GM23338 (cell line): ENCODE measurements around the gene WDR33. TPM values are rescaled to one million over a fixed set of nuclear protein-coding genes. Genes with fewer than 3 reads are reported as not detected.

ENCODE experiments used
- ATAC-seq: fragments of 200-7000 bp; cut with Tn5 transposase; 3 replicates; pipeline ENCODE4 v1.9.1; 2020
- DNase-seq: peaks from one replicate; pipeline ENCODE4 v3.0.0-alpha.2; 2015; ENCODE audit warnings: low spot score
- H2AFZ ChIP-seq: fragments of 200-600 bp; sonication (generic); 2 replicates; pipeline ENCODE4 v1.8.0; 2016; ENCODE audit warnings: antibody characterized with exemption, mild to moderate bottlenecking, moderate library complexity
- H3F3A ChIP-seq: fragments of 200-600 bp; sonication (generic); replicated peaks from 2 replicates; pipeline ENCODE4 v1.8.0; 2017; ENCODE audit warnings: antibody characterized with exemption, mixed run types, low read depth
- H3K27ac ChIP-seq: fragments of 200-600 bp; sonication (generic); 2 replicates; pipeline ENCODE4 v1.6.1; 2016; ENCODE audit warnings: low read depth
- H3K27me3 ChIP-seq: fragments of 200-600 bp; sonication (generic); 2 replicates; pipeline ENCODE4 v1.8.0; 2016; ENCODE audit warnings: mild to moderate bottlenecking, mixed run types, moderate library complexity; ENCODE audit not compliant: insufficient read depth
- H3K36me3 ChIP-seq: fragments of 200-600 bp; sonication (generic); 2 replicates; pipeline ENCODE4 v1.8.0; 2016; ENCODE audit warnings: mild to moderate bottlenecking; ENCODE audit not compliant: insufficient read depth
- H3K4me1 ChIP-seq: fragments of 200-600 bp; sonication (generic); 2 replicates; pipeline ENCODE4 v1.8.0; 2016; ENCODE audit warnings: mild to moderate bottlenecking, moderate library complexity; ENCODE audit not compliant: insufficient read depth
- H3K4me2 ChIP-seq: fragments of 200-600 bp; sonication (generic); 2 replicates; pipeline ENCODE4 v1.7.1; 2017; ENCODE audit warnings: mixed run types
- H3K4me3 ChIP-seq: fragments of 200-600 bp; sonication (generic); 2 replicates; pipeline ENCODE4 v1.6.1; 2016; ENCODE audit warnings: mixed run types
- H3K79me2 ChIP-seq: fragments of 200-600 bp; sonication (generic); replicated peaks from 2 replicates; pipeline ENCODE4 v1.8.0; 2017; ENCODE audit warnings: mild to moderate bottlenecking; ENCODE audit not compliant: insufficient read depth
- H3K9me2 ChIP-seq: fragments of 200-600 bp; sonication (generic); 2 replicates; pipeline ENCODE4 v1.8.0; 2017; ENCODE audit not compliant: insufficient read depth
- H4K20me1 ChIP-seq: fragments of 200-600 bp; sonication (generic); replicated peaks from 2 replicates; pipeline ENCODE4 v1.8.0; 2017; ENCODE audit warnings: mild to moderate bottlenecking; ENCODE audit not compliant: insufficient read depth
- H3K27ac Mint-ChIP-seq: 2 replicates; pipeline ENCODE4 v1.8.0; 2020; ENCODE audit warnings: inconsistent platforms, mild to moderate bottlenecking, moderate library complexity, mixed read lengths
- H3K27me3 Mint-ChIP-seq: 3 replicates; pipeline ENCODE4 v1.8.0; 2022; ENCODE audit warnings: low read depth, mild to moderate bottlenecking, moderate library complexity, mixed read lengths, inconsistent platforms; ENCODE audit not compliant: insufficient read depth, poor library complexity
- H3K36me3 Mint-ChIP-seq: 3 replicates; pipeline ENCODE4 v1.8.0; 2021; ENCODE audit warnings: low read depth, mild to moderate bottlenecking, inconsistent platforms, moderate library complexity, mixed read lengths
- H3K4me1 Mint-ChIP-seq: 3 replicates; pipeline ENCODE4 v1.8.0; 2020; ENCODE audit warnings: mild to moderate bottlenecking, inconsistent platforms, mixed read lengths
- H3K4me3 Mint-ChIP-seq: 3 replicates; pipeline ENCODE4 v1.8.0; 2021; ENCODE audit warnings: moderate library complexity, mild to moderate bottlenecking, inconsistent platforms, mixed read lengths
- H3K9me3 Mint-ChIP-seq: 3 replicates; pipeline ENCODE4 v1.8.0; 2020; ENCODE audit warnings: moderate library complexity, mild to moderate bottlenecking, inconsistent platforms, mixed read lengths
- CREB1 ChIP-seq: fragments of 250-450 bp; sonication (Bioruptor Pico); IDR thresholded peaks from 2 replicates; pipeline ENCODE4 v1.5.0; 2020; ENCODE audit warnings: low read depth, mild to moderate bottlenecking, moderate library complexity
- EZH2 ChIP-seq: fragments of 200-600 bp; sonication (generic); IDR thresholded peaks from one replicate; pipeline ENCODE4 v1.8.0; 2017; ENCODE audit warnings: antibody characterized with exemption, mild to moderate bottlenecking, low read depth; ENCODE audit not compliant: unreplicated experiment
- EZH2phosphoT487 ChIP-seq: fragments of 200-600 bp; sonication (generic); IDR thresholded peaks from one replicate; pipeline ENCODE4 v1.8.1; 2018; ENCODE audit warnings: antibody characterized with exemption; ENCODE audit not compliant: unreplicated experiment
- JUNB ChIP-seq: IDR thresholded peaks from one replicate; pipeline ENCODE4 v1.6.1; 2016; ENCODE audit warnings: antibody characterized with exemption; ENCODE audit not compliant: unreplicated experiment
- NANOG ChIP-seq: IDR thresholded peaks from 2 replicates; pipeline ENCODE4 v1.6.1; 2016; ENCODE audit warnings: antibody characterized with exemption, borderline replicate concordance
- POLR2AphosphoS5 ChIP-seq: IDR thresholded peaks from 2 replicates; pipeline ENCODE4 v1.6.1; 2016; ENCODE audit warnings: antibody characterized with exemption, low read depth
- STAT1 ChIP-seq: IDR thresholded peaks from one replicate; pipeline ENCODE4 v1.6.1; 2016; ENCODE audit warnings: antibody characterized with exemption; ENCODE audit not compliant: unreplicated experiment
- ZNF114 ChIP-seq: fragments of 250-450 bp; sonication (Bioruptor Pico); IDR thresholded peaks from 2 replicates; pipeline ENCODE4 v1.5.0; 2020; ENCODE audit warnings: mild to moderate bottlenecking, moderate library complexity
- ZNF331 ChIP-seq: fragments of 250-450 bp; sonication (Bioruptor Pico); IDR thresholded peaks from 2 replicates; pipeline ENCODE4 v1.5.0; 2020; ENCODE audit warnings: low read depth, mild to moderate bottlenecking, moderate library complexity
- polyA plus RNA-seq: library from polyadenylated mRNA; unstranded; fragments of >200 nt; fragmentation: Nextera tagmentation; extraction: Ambion mirVana; gene quantifications from 2 replicates; pipeline ENCODE4 v1.2.1, GENCODE V29; 2016
- total RNA-seq: library from RNA; depleted of rRNA; stranded (reverse); fragments of >200 nt; shearing (Covaris generic); gene quantifications from 2 replicates; pipeline ENCODE4 v1.2.3, GENCODE V29; 2014
- TF ChIP-seq, protein P1 (sequence below): fragments of 250-450 bp; sonication (Bioruptor Pico); IDR thresholded peaks from 2 replicates; pipeline ENCODE4 v1.5.0; 2020; ENCODE audit warnings: mild to moderate bottlenecking, moderate library complexity
- TF ChIP-seq, protein P2 (sequence below), 2 experiments: fragments of 200-600 bp in 1 of 2; sonication (generic) in 1 of 2; conservative IDR thresholded peaks; 2 replicates each; pipeline versions ENCODE4 v1.5.1 to v1.6.1; 2016 to 2017; ENCODE audit warnings: antibody characterized with exemption in 2 of 2, low read depth in 2 of 2, mild to moderate bottlenecking in 2 of 2, moderate library complexity in 1 of 2
- TF ChIP-seq, protein P3 (sequence below): IDR thresholded peaks from 2 replicates; pipeline ENCODE4 v1.6.1; 2016; ENCODE audit warnings: antibody characterized with exemption

Gene WDR33
- total and polyA plus RNA-seq, 2 experiments from 2014 or later = 37.2 to 54.7 TPM

DNA sequence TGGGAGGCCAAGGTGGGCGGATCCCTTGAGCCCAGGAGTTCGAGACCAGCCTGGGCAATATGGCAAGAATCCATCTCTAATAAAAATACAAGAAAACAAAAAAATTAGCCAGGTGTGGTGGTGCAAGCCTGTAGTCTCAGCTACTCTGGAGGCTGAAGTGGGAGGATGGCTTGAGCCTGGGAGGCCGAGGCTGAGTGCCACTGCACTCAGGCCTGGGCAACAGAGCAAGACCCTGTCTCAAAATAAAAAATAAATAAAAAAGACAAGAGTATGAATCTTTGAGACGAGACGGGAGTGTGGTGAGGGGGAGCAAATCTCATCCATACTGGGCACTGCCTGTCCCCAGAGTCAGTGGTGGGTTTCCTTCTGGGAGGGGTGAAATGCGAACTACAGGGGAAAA lies 152.8 kb downstream of the WDR33 start:
- H3F3A ChIP-seq = no peaks in the 10 kb centered on the region

DNA sequence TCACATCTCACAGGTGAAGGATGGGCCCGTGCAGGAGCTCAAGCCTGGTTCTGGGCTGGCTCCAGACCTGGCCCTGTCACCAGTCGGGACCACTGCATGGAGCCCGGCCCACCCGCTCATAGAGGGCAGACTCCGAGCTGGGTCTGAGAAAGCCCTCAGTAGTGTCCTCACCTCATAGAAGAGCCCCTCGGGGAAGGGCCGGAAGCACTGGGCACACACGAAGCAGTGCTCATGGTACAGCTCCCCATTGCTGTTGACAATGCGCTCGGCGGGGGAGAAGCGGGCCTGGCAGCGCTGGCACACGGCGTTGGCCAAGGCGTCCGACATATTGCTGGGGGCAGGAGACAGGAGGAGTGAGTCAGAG lies 153.8 kb downstream of the WDR33 start:
- H3K36me3 Mint-ChIP-seq = no peaks in the 10 kb centered on the region; the same call in 2 of the 3 replicates
- ATAC-seq = no peak
- no peak for DNase-seq
- no peaks in the 10 kb centered on the region for H3K9me3 Mint-ChIP-seq
- H3K4me2 ChIP-seq = no peak overlapping the region
- no peak overlapping the region for H3K27ac ChIP-seq
- H4K20me1 ChIP-seq = no peaks in the 10 kb centered on the region; the same call in 1 of the 2 replicates
- no peak overlapping the region for H2AFZ ChIP-seq
- H3K9me2 ChIP-seq = no peaks in the 10 kb centered on the region
- H3K36me3 ChIP-seq = no peaks in the 10 kb centered on the region
- no peaks in the 10 kb centered on the region for H3K79me2 ChIP-seq
- peaks cover 6% of the 10 kb centered on the region; the same call in 2 of the 3 replicates for H3K4me1 Mint-ChIP-seq
- H3K27ac Mint-ChIP-seq = no peak overlapping the region
- H3K4me3 ChIP-seq = no peak overlapping the region
- H3K4me3 Mint-ChIP-seq = no peak overlapping the region
- H3K4me1 ChIP-seq = no peaks in the 10 kb centered on the region
- H3K27me3 Mint-ChIP-seq = peaks cover 20% of the 10 kb centered on the region
- H3K27me3 ChIP-seq = no peaks in the 10 kb centered on the region
- H3F3A ChIP-seq = no peaks in the 10 kb centered on the region
- TF ChIP-seq EZH2phosphoT487 = no peak
- TF ChIP-seq, protein P1, sequence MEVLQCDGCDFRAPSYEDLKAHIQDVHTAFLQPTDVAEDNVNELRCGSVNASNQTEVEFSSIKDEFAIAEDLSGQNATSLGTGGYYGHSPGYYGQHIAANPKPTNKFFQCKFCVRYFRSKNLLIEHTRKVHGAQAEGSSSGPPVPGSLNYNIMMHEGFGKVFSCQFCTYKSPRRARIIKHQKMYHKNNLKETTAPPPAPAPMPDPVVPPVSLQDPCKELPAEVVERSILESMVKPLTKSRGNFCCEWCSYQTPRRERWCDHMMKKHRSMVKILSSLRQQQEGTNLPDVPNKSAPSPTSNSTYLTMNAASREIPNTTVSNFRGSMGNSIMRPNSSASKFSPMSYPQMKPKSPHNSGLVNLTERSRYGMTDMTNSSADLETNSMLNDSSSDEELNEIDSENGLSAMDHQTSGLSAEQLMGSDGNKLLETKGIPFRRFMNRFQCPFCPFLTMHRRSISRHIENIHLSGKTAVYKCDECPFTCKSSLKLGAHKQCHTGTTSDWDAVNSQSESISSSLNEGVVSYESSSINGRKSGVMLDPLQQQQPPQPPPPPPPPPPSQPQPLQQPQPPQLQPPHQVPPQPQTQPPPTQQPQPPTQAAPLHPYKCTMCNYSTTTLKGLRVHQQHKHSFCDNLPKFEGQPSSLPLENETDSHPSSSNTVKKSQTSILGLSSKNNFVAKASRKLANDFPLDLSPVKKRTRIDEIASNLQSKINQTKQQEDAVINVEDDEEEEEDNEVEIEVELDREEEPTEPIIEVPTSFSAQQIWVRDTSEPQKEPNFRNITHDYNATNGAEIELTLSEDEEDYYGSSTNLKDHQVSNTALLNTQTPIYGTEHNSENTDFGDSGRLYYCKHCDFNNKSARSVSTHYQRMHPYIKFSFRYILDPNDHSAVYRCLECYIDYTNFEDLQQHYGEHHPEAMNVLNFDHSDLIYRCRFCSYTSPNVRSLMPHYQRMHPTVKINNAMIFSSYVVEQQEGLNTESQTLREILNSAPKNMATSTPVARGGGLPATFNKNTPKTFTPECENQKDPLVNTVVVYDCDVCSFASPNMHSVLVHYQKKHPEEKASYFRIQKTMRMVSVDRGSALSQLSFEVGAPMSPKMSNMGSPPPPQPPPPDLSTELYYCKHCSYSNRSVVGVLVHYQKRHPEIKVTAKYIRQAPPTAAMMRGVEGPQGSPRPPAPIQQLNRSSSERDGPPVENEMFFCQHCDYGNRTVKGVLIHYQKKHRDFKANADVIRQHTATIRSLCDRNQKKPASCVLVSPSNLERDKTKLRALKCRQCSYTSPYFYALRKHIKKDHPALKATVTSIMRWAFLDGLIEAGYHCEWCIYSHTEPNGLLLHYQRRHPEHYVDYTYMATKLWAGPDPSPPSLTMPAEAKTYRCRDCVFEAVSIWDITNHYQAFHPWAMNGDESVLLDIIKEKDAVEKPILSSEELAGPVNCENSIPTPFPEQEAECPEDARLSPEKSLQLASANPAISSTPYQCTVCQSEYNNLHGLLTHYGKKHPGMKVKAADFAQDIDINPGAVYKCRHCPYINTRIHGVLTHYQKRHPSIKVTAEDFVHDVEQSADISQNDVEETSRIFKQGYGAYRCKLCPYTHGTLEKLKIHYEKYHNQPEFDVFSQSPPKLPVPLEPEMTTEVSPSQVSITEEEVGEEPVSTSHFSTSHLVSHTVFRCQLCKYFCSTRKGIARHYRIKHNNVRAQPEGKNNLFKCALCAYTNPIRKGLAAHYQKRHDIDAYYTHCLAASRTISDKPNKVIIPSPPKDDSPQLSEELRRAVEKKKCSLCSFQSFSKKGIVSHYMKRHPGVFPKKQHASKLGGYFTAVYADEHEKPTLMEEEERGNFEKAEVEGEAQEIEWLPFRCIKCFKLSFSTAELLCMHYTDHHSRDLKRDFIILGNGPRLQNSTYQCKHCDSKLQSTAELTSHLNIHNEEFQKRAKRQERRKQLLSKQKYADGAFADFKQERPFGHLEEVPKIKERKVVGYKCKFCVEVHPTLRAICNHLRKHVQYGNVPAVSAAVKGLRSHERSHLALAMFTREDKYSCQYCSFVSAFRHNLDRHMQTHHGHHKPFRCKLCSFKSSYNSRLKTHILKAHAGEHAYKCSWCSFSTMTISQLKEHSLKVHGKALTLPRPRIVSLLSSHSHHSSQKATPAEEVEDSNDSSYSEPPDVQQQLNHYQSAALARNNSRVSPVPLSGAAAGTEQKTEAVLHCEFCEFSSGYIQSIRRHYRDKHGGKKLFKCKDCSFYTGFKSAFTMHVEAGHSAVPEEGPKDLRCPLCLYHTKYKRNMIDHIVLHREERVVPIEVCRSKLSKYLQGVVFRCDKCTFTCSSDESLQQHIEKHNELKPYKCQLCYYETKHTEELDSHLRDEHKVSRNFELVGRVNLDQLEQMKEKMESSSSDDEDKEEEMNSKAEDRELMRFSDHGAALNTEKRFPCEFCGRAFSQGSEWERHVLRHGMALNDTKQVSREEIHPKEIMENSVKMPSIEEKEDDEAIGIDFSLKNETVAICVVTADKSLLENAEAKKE (CRISPR knock-in tag) = no peak
- TF ChIP-seq CREB1 (CRISPR knock-in tag) = no peak
- TF ChIP-seq ZNF331 (CRISPR knock-in tag) = no peak
- no peak for TF ChIP-seq POLR2AphosphoS5
- TF ChIP-seq STAT1 = no peak
- TF ChIP-seq ZNF114 (CRISPR knock-in tag) = no peak
- TF ChIP-seq EZH2 = no peak
- TF ChIP-seq, protein P2, sequence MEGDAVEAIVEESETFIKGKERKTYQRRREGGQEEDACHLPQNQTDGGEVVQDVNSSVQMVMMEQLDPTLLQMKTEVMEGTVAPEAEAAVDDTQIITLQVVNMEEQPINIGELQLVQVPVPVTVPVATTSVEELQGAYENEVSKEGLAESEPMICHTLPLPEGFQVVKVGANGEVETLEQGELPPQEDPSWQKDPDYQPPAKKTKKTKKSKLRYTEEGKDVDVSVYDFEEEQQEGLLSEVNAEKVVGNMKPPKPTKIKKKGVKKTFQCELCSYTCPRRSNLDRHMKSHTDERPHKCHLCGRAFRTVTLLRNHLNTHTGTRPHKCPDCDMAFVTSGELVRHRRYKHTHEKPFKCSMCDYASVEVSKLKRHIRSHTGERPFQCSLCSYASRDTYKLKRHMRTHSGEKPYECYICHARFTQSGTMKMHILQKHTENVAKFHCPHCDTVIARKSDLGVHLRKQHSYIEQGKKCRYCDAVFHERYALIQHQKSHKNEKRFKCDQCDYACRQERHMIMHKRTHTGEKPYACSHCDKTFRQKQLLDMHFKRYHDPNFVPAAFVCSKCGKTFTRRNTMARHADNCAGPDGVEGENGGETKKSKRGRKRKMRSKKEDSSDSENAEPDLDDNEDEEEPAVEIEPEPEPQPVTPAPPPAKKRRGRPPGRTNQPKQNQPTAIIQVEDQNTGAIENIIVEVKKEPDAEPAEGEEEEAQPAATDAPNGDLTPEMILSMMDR (conservative IDR thresholded peaks at IDR 0.05; ENCODE audit: low read depth in 2 of 2) = no peak
- TF ChIP-seq JUNB = no peak
- TF ChIP-seq NANOG = no peak

More for the DNA sequence above, 152.8 kb downstream of the WDR33 start:
- ATAC-seq (no peak), DNase-seq (no peak)
- no peak overlapping the region for H3K4me2 ChIP-seq
- Mint-ChIP-seq H3K27ac (no peak overlapping the region), H3K27me3 (peaks cover 17% of the 10 kb centered on the region), H3K9me3 (no peaks in the 10 kb centered on the region), H3K4me1 (peaks cover 6% of the 10 kb centered on the region; the same call in 2 of the 3 replicates), H3K36me3 (no peaks in the 10 kb centered on the region; the same call in 2 of the 3 replicates), H3K4me3 (no peak overlapping the region)
- TF ChIP-seq ZNF331 (CRISPR knock-in tag) (no peak), EZH2phosphoT487 (no peak), JUNB (no peak), EZH2 (no peak), POLR2AphosphoS5 (no peak)
- TF ChIP-seq, protein P3, sequence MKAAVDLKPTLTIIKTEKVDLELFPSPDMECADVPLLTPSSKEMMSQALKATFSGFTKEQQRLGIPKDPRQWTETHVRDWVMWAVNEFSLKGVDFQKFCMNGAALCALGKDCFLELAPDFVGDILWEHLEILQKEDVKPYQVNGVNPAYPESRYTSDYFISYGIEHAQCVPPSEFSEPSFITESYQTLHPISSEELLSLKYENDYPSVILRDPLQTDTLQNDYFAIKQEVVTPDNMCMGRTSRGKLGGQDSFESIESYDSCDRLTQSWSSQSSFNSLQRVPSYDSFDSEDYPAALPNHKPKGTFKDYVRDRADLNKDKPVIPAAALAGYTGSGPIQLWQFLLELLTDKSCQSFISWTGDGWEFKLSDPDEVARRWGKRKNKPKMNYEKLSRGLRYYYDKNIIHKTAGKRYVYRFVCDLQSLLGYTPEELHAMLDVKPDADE = no peak
- no peak overlapping the region for H3K4me3 ChIP-seq
- H3K27me3 ChIP-seq = peaks cover 5% of the 10 kb centered on the region; the same call in 1 of the 2 replicates
- H3K79me2 ChIP-seq = no peaks in the 10 kb centered on the region
- no peaks in the 10 kb centered on the region for H3K36me3 ChIP-seq
- H2AFZ ChIP-seq = no peak overlapping the region
- H3K27ac ChIP-seq = no peak overlapping the region
- no peaks in the 10 kb centered on the region; the same call in 1 of the 2 replicates for H4K20me1 ChIP-seq
- no peaks in the 10 kb centered on the region for H3K9me2 ChIP-seq
- H3K4me1 ChIP-seq = no peaks in the 10 kb centered on the region
